Activated CD4-positive, alpha-beta T cell treated with anti-CD3 and anti-CD28 coated beads, Interleukin-2, amount 50 U/mL, for 4 hours (primary cell): ENCODE measurements around the gene TMC4.
"Not testable (repeated sequence)": the region's sequence is repeated elsewhere in the genome, so short reads cannot be mapped to it uniquely, and the experiment has no call there.

Experiments used
- DNase-seq, 2 experiments: peaks; one replicate each; pipeline ENCODE4 v3.0.0-alpha.2; 2020

TMC4 gene, protein sequence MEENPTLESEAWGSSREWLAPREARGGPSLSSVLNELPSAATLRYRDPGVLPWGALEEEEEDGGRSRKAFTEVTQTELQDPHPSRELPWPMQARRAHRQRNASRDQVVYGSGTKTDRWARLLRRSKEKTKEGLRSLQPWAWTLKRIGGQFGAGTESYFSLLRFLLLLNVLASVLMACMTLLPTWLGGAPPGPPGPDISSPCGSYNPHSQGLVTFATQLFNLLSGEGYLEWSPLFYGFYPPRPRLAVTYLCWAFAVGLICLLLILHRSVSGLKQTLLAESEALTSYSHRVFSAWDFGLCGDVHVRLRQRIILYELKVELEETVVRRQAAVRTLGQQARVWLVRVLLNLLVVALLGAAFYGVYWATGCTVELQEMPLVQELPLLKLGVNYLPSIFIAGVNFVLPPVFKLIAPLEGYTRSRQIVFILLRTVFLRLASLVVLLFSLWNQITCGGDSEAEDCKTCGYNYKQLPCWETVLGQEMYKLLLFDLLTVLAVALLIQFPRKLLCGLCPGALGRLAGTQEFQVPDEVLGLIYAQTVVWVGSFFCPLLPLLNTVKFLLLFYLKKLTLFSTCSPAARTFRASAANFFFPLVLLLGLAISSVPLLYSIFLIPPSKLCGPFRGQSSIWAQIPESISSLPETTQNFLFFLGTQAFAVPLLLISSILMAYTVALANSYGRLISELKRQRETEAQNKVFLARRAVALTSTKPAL

DNA sequence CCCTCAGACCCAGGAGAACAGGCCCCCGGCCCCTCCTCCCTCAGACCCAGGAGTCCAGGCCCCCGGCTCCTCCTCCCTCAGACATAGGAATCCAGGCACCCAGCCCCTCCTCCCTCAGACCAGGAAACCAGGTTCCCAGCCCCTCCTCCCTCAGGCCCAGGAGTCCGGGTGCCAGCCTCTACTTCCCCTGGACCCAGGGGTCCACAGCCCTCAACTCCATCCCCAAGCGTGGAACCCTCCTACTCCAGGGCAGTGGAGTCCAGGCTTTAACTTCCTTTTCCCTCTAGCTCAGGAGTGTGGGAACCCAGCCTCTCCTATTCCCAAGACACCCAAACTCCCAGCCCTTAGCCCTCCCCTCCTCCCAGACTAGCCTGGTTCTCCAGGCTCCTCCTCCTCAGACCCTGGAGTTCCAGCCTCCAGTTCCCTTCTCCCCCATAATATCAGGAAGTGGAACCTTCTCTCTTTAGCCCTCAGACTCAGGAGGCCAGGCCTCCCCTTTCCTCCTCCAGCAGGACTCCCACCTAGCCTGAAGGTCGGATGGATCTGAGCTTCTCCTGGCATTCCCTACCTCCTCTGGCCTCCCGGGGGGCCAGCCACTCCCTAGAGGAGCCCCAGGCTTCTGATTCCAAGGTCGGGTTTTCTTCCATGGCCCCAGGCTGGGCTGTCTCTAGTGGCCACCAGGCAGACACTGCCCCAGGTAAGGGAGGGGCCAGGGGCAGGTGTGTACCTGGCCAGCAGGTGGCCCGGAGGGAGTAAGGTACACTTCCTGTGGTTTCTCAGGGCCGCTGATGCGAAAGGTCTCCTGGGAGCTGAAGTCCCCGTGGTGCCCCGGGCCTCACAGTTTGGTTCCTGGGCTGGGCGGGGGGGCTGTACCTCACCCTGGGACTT lies at the start of gene TMC4:
Gene TMC4, minus strand, starts transcription at position 690 of the 888 bp plus-strand sequence. Its CDS starts 43 bp downstream, at position 647.
- DNase-seq = no peak

DNA sequence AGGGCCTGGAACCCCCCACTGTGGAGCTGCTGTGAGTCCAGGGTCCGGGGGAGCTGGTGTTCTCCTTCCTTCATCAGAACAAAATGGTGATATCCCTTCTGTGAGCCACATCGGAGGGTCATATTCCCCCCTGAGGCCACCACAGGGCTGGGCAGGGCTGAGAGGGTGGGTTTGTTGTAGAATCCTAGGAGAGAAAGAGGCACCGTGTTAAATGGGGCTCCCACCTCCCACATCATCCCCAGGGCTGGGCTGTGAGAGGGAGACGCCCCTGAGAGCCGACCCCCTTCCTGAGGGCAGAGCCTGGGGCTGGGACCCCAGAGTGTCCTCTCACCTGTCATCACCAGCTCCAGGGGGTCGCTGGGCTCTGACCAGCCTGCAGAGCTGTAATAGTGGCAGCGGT lies 49.0 kb upstream of the TMC4 start:
- DNase-seq = not testable (repeated sequence)

DNA sequence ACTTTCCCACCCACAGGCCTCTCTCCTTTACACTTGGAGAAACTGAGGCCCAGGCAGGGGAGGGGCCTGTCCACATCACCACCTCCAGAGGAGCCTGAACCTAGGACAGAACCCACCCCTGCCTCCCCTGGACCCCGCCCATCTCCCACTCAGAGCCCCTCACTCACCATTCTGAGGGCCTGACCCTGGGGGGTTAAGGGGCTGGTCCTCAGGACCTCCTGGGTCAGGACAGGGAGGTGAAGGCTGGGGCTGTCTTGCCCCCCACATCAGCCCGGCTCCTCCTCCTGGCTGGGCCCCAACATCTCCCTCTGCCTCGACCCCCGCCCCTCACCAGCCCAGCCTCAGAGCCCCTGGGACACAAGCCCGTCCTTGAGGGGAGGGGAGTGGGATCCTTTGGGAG lies 46.7 kb upstream of the TMC4 start:
- DNase-seq = not testable (repeated sequence)

DNA sequence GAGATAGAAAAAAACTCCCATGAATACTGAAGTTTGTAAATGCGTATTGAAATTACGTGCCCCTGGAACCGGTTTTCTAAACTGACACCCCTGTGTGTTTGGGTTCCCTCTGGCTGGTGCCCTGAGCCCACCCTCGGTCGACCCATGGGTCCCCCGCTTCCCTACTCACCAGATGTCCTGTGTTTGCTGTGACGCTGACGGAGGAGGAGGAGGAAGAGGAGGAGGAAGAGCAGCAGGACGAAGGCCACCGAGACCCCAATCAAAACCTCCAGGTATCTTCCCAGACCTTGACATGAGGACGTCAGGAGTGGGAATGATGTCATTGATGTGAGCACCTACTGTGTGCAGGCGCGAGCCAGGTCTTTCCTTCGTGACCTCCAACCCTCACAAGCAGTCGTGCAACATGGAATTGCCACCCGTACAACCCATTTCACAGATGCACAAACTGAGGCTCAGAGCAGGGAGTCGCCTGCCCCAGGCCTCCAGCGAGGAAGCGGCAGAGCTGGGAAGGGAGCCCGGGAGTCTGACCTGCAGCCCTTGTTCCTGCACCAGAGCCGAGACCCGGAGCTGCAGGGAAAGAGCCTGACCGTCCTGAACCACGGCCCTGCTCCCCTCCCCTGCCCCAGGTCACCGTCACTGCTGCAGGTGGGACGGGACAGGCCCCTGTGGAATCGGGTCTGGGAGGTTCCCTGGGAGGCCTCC lies 46.2 kb upstream of the TMC4 start:
- no peak for DNase-seq

DNA sequence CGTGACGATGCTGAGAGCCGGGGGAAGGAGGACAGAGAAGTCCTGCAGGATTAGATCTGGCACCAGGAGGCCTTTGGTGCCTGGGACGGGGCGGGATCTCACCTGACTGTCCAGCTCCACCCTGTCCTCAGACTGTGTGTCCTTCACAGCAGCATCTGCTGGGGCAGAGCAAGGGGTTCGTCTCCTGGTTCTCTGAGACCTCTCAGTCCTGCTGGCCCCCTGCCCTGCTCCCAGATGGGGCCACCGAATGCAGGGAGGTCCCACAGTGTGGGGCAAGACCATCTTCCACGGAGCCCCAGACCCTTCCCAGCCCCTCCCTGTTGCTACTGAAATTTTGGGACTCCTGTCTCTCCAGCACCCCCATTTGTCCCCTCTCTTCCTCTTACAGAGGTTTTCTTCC lies 45.3 kb upstream of the TMC4 start:
- no peak for DNase-seq

DNA sequence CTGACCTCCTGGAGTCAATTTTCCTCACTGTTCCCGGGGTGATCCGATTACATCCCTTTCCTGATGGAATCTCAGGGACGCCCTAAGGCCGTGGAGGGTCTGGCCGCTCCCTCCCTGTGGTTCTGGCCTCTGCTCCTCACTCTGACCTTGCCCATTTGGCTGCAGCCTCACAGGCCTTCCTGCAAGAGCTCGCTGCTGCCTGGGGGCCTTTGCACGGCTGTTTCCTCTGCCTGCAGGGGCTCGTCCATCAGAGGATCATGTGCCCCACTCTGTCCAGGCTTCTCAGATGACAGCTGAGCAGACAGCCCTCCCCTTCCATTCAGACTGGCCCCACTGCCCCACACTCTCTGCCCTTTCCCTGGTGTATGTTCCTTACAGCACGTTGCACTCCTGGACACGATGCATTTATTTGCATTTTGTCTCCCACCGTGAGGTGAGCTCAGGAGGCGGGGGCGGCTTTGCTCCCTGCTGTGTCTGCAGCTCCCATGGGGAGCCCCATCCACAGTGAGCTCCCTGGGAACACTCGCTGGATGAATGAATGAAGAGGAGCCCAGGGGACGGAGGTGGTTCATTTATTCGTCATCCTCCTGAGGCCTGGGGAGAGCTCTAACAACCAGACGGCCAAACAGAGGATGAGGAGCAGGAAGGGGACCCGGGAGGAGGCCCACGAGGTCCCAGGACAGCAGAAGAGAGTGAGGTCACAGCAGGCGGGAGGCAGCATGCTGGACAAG lies 44.7 kb upstream of the TMC4 start:
- not testable (repeated sequence) for DNase-seq

DNA sequence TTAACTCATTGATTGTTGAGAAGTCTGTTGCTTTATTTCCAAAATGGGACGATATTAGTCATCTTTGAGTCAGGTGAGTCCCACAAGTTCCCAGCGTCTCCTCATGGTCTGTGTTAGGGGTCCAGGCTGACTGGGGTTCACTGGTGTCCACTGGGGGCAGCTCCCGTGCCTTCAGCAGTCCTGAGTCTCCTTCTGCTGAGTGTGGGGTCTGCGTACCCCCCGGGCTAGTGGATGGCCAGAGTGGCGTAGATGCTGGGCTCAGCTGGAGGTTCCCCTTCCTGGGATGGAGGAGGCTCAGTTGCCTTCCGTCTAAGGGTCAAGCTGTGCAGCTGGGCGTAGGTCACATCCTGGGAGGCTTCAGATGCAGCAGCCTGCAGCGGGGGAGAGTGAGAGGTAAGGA lies 43.9 kb upstream of the TMC4 start:
- no peak for DNase-seq

DNA sequence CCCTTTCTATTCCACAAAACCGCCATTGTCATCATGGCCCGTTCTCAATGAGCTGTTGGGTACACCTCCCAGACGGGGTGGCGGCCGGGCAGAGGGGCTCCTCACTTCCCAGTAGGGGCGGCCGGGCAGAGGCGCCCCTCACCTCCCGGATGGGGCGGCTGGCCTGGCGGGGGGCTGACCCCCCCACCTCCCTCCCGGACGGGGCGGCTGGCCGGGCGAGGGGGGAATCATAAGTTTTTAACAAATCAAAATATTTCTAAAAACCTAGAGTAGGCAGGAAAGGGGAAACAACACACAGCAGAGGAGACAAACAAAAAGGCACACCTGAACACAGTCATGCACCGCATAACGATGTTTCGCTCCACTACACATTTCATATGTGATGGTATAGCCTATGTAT lies 41.8 kb upstream of the TMC4 start:
- not testable (repeated sequence) for DNase-seq

DNA sequence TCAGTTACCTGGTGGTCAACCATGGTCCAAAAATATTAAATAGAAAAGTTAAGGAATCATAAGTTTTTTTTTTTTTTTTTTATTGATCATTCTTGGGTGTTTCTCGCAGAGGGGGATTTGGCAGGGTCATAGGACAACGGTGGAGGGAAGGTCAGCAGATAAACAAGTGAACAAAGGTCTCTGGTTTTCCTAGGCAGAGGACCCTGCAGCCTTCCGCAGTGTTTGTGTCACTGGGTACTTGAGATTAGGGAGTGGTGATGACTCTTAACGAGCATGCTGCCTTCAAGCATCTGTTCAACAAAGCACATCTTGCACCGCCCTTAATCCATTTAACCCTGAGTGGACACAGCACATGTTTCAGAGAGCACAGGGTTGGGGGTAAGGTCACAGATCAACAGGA lies 41.3 kb upstream of the TMC4 start:
- DNase-seq = not testable (repeated sequence)

DNA sequence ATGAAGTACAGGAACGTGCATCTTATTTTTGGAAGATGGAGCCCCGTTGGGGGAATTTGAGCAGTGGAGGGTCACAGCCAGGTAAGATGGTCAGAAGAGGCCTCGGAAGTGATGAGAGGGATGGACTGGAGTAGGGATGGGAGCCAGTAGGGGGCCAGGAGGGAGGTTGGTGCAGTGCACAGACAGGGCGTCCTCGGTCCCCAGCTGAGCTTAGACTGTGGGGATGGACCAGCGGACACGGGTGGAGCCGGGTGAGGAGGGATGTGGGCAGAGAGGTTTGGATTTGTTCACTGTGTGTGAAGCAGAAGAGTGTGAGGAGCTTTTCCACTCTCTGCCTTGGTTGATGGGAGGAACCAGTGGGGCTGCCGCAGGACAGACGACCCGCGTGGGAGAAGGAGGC lies 38.3 kb upstream of the TMC4 start:
- DNase-seq = no peak

DNA sequence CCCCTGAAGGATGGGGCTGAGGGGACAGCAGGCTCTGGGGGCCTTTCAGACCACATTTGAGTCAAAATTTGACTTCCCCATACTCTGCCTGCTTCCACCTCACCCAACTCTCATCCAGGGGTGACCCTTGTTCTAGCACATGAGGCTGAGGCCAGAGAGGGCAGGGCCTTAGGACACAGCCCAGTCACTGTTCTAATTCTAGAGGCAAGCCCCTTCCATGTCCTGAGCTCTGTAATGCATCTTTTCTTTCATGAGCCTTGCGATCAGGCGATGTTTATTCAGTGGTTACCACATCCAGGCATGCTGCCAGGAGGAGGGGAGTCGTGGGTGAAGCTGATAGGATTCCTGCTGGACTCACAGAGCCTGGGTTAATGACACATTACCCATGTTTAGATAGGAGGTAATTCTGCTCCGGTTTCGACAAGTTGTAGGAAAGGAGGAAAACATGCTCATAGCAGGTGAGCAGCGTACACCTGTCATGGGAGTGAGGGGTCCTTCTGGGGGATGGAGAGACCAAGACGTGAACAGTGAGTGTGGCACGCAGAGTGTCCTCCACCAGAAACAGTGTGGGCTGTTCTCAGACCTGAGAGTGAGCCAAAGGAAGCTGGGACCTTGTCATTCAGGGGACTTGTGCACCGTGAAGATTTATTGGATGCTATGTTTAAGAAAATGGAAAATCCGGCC lies 37.0 kb upstream of the TMC4 start:
- no peak for DNase-seq

DNA sequence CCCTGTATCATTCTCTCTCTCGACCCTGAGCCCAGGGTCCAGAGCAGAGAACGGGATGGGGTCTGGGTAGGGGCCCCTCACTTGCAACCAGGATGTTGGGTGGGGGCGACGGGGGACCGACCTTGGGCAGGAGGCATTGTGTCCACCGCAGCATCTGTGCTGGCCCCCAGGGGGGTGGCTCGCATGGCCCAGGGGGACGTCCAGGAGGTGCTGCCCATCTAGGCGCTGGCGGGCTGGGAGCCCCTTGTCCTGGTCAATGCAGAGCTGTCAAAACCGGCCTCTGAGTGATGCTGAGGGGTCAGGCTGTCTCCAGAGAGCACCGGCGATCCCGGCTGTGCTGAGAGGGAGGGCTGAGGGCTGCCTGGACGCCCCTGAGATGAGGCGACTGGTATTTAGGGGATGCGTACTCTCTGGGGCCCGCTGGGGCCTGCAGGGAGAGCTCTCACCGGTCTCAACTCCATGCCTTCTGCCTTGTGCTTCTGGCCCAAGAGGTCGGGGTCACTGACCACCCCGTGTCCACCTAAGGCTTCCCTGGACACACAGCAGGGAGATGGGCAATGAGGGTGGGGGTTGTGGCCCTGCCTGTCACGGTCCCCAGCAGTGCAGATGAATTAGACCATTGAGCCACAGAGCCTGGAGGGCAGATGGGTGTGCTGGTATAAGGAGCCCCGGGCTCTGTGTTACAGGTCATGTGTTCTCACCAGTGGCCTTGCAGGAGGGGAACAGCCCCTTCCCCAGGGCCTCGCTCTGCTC lies 36.3 kb upstream of the TMC4 start:
- no peak for DNase-seq

DNA sequence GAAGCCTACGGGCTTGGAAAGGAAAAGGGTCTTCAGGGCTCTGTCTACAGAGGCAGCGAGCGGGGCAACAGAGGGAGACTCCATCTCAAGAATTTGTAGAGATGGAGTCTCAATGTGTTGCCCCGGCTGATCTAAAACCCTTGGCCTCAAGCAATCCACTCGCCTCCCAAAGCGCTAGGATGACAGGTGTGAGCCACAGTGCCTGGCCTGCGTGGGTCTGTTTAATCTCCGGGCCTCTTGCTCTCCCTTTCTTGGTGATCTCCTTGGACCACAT lies 35.8 kb upstream of the TMC4 start:
- DNase-seq = no peak

DNA sequence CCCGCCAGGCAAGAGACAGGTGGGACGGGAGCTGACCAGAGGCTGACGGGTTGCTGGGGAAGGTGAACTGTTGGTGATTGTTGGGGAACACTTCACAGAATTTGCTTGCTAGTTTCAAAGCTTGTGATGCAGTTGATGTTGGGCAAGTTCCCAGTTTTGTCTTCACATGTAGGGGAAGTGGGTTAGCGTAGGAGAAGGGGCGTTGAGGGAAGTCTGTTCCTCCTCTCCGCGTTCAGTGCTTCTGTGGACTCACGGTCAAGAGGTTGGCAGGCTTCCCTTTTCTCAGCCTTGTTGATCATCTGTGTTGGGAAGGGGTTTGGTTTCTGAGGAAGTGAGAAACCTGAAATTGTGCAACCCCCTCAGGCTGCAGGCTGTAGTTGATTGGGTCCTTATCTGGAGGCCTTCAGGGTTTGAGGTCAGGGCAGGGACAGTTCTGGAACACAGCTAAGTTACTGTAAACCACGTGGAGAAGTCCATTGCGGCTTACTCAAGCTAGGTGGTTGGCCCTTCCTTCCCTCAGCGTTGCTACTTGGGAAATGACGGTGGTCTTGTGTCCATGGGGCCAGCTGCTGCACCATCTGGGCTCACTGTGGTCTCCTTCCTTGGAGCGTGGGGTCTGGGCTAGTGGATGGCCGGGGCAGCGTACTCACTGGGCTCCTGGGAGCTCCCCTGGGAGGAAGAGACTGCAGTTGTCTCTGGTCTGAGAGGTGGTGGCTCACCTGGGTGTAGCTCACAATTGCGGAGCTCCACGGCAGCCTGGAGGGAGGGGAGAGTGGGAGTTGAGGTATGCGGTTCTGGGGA lies 35.2 kb upstream of the TMC4 start:
- DNase-seq = peak in 1 of 2 experiments; percentile 25

DNA sequence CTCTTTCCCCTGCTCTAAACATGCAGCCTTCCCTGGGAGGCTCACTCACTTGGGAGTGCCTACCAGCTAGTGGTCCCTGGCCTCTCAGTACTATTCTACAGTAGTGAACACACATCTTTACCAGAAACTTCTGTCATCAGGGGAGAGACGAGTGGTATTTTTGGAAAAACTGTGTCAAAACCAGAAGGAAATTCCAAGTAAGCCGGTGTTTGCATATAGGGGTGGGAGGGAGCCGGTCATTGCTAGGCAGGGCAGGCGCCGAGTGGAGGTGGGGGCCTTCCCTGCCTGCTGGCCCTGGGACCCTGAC lies 34.7 kb upstream of the TMC4 start:
- DNase-seq = no peak

DNA sequence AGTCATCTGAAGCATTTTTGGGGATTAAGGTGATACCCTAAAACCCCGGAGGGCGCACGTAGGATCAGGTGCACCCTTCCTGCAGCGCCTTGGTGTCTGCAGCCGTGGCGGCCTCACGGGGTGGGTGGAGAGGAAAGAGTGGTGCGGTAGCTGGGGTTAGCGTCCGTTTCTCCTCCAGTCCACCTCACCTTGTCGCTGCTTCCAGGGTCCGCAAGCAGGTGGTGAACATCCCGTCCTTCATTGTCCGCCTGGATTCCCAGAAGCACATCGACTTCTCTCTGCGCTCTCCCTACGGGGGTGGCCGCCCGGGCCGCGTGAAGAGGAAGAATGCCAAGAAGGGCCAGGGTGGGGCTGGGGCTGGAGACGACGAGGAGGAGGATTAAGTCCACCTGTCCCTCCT lies 34.2 kb upstream of the TMC4 start:
- not testable (repeated sequence) for DNase-seq

DNA sequence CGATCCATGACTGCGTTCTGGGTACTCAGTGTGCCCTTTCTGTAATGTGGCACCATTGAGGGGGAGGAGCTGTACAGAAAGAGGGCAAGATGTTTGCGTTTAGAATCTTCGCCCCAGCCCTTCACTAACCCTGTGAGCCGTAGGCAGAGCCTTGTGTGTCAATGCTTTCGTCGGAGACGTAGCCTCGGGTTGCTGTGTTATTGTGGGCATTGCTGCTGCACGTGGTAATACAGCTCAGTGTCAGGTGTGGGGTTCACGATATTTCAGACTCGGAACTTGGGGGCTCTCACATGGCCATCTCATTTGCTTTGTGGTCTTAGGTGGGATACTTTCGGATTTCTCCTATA lies 33.8 kb upstream of the TMC4 start:
- no peak for DNase-seq

DNA sequence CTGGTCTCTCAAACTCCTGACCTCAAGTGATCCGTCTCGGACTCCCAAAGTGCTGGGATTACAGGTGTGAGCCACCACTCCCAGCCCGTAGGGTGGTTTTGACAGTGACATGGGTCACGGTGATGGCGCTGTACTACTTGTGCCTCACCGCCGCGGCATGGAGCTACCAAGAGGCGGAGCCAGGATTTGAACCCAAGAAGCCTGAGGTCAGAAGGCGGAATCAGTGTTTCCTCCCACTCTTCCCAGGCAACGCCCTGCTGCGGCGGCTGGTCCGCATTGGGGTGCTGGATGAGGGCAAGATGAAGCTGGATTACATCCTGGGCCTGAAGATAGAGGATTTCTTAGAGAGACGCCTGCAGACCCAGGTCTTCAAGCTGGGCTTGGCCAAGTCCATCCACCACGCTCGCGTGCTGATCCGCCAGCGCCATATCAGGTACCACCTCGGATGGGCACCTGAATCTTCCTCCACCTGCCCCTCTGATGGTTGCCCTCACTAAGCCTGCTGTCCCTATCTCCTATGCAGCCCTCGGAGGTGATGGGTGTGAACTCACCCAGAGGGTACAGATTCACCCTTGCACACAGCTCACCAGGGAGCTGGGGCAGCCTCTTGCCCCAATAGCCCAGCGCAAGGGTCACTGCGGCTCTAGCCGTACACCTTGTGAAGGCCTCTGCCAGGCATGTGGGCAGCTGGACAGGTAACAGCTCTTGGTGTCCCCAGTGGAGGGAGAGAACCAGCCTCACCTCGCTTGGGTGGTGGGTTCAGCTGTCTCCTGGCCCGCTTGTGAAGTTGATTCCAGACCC lies 33.3 kb upstream of the TMC4 start:
- DNase-seq = no peak

DNA sequence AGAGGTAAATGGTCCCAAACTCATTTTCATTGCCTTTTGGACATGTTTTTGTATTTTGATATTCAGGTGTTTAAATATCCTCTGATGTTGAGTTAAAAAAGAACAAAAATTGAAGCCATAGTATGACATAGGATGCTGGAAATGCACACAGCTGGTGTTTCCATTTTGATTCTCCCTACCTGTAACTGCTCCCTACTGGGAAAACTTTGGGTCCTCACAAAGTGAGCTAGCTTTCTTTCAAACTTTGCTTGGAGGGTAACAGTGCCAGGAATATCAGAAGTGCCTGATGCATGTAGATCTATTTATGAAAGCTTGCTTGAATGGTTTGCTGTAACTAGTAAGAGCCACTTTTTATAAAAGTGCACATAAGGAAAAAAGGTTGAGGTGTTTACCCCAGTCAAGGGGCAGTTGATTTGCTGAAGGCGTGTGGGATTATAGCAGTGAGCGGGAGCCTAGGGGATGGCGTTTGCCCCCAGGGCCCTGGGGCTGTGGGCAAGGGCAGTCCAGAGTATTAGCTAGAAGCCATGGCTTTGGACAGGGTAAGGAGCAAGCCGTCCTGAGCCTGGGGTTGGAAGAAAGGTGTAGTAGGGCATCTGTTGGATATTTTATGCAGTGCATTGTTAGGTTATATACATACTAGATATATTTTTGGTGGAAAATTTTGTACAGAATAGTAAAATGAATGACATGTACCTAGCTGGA lies 32.0 kb upstream of the TMC4 start:
- DNase-seq = no peak
